SK-MEL-5 (cell line): Measurements from ENCODE around the gene DGKZ. TPM values are rescaled to one million over a fixed set of nuclear protein-coding genes. Genes with fewer than 3 reads are reported as not detected.
A peak's percentile ranks its signal among the peaks of the same experiment; 100 is the strongest.

Experiments
- DNase-seq: peaks from one replicate; pipeline ENCODE4 v3.0.0-alpha.2; 2016; ENCODE audit warnings: low read depth, low spot score
- in situ Hi-C: cut with HindIII; loops from 2 replicates; pipeline ENCODE4 v1.10.0; 2016; ENCODE audit warnings: low sequenced_read_pairs, high pct_unique_total_duplicates, low pct_unique_long_range_greater_than_20kb
- total RNA-seq: library from RNA; depleted of rRNA; stranded (reverse); fragments of >200 nt; shearing (Covaris generic); gene quantifications from 2 replicates; pipeline ENCODE4 v1.2.3, GENCODE V29; 2014

DGKZ gene
- total RNA-seq, 1 experiment from 2014 or later: 27.6 TPM

- DNase-seq: no peak
- in situ Hi-C loops: no loop called here
Observed at GRCh38 chr11:46337626-46338345, 9.5 kb upstream of the DGKZ start.

DNA sequence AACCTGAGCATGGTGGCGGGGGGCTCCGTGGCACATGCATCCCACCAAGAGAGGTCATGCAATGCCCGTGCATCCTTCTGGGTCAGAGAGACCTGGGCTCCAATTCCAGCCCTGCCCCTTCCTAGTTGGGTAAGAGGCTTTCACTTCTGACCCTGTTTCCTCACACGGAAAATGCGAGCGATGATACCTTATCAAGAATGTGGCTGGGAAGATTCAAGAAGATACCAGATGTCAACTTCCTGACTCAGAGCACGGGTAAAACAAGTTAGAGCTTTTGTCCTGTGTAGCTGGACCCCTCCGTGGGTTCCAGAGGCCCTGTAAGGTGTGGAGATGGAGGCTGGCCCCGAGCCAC, 8.7 kb upstream of the DGKZ start:
- DNase-seq: no peak
- in situ Hi-C loops: no loop called here

DNA sequence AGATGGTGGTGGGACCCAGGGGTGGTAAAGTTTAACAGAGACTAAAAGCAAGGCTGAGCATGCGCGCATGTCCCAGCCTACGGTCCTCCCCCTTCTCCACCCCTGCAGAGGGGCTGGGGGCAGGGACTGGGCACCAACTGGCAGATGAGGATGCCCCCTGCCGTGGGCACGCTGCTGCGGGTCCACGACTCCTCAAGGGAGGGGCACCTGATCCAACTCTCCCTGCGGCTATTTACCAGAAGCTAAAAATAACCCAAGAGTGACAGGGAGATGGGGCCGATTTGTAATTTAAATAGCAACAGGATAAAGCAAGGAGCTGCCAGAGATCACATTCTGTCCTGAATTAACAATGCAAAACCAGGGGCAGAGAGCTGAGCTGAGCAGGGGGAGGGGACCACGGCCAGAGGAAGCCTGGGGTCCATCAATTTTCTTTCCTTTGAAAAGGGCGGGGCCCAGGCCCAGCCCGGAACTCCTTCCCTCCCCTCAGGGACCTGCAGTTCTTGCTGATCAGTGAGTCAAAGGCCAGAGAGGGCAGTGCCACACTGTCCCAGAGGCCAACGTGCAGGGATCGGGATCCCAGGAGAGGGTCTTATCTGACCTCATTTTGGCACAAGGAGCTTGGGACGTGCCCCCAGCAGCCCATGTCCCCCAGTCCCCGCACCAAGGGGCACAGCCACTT, 8.1 kb upstream of the DGKZ start:
- DNase-seq: peak; percentile 56
- in situ Hi-C loops: no loop called here

DNA sequence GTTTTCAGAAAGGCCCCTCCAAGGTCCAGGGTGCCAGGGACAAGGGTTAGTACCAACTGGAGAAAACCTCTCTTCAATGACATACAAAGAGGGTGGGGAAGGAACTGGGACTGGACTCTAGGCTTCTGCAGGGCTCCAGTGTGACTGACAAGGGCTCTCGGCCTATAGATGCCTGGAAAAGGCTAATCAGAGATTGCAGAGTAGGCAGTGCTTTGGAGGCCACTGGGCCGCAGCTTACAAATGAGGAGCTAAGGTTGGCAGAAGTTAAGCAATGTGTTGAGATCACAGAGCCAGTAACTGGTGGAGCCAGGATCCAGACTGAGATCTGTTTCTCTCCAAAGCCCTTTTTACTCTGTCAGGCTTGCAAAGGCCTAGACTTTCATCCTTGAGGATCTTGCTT, 7.4 kb upstream of the DGKZ start:
- no peak for DNase-seq
- in situ Hi-C loops: no loop called here

DNA sequence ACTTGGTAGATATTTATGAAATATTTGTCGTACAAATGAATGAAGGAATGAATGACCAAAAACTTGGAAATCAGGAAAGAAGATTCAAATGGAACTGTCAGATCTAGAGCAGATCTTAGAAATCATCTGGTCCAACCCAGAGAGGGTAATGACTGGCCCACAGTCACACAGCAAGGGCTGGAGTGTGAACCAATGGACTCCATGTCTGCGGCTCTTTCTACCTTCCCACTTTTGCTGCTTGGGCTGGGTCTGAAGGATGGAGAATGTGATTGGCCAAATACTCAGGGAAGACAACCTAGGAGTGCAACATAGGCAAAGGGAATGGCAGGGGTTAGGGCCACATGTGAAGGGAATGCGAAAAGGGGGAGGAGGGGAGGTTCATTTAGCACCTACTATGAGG, 5.8 kb upstream of the DGKZ start:
- no peak for DNase-seq
- in situ Hi-C loops: no loop called here

- DNase-seq: no peak
- in situ Hi-C loops: no loop called here
Observed at GRCh38 chr11:46342239-46342638, 5.0 kb upstream of the DGKZ start.

- in situ Hi-C loops: no loop called here
- no peak for DNase-seq
Observed at GRCh38 chr11:46343520-46343919, 3.7 kb upstream of the DGKZ start.

GRCh38 chr11:46345131-46345597, 2.1 kb upstream of the DGKZ start:
- in situ Hi-C loops: no loop called here

DNA sequence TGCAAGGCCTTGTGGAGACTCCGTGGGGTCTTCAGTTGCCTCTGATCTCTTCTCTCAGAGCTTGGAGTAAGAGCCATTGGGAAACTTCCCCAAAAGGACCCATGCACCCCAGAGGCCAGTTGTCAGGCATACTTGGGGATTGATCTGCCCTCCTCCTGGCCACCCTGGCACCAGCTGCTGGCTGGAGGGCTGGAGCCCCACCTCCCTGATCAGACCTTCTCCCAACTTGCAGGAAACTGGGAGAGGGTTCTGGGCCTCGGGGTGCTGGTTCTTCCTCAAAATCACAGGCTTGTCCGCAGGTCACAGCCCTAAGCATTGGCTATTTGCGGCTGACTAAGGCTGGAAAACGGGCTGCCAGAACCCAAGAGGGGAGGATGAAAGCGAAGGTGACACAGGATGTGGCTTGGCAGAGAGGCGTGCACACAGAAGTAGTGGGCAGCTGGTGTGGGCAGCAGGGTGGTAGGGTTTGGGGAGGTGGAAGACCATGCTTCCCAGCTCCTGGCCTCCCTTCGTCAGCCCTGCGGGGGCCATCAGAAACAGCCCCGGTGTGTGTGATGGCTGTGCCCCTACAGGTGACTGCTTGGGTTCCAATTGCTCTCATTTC, 1.3 kb upstream of the DGKZ start:
- in situ Hi-C loops: no loop called here
- DNase-seq: no peak

More at GRCh38 chr11:46345131-46345597, 2.1 kb upstream of the DGKZ start:
- DNase-seq: no peak

- no peak for DNase-seq
- in situ Hi-C loops: no loop called here
Observed at GRCh38 chr11:46347637-46348311, 511 bp downstream of the DGKZ start.

GRCh38 chr11:46348566-46349401, 1.5 kb downstream of the DGKZ start:
- in situ Hi-C loops: no loop called here
- no peak for DNase-seq

GRCh38 chr11:46350695-46351094, 3.4 kb downstream of the DGKZ start:
- no peak for DNase-seq
- in situ Hi-C loops: no loop called here

- no peak for DNase-seq
- in situ Hi-C loops: no loop called here
Observed at GRCh38 chr11:46351148-46351547, 3.9 kb downstream of the DGKZ start.

DNA sequence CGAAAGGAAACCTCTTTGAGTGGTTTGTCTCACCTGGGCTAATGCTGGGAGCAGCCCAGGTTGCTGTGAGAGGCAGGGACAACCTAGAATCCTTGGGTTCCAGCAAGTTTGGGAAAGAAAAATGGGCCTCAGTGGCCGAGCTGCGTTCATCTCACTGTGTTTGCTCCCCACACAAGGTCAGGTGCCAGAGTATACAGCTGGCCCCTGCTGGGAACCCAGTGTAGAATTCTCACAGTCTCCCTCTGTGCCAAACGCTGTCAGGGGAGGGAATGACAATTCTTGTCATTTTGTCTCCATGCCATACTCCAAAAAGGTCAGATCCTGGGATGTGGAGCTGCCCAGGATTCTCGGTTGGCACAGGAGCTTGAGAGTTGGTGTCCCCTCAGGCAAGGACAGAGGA, 4.3 kb downstream of the DGKZ start:
- no peak for DNase-seq
- in situ Hi-C loops: no loop called here

- peak; percentile 56 for DNase-seq
- in situ Hi-C loops: no loop called here
Observed at GRCh38 chr11:46352063-46352841, 5.0 kb downstream of the DGKZ start.

- no peak for DNase-seq
- in situ Hi-C loops: no loop called here
Observed at GRCh38 chr11:46353698-46354097, 6.4 kb downstream of the DGKZ start.

GRCh38 chr11:46356924-46357482, 9.7 kb downstream of the DGKZ start:
- in situ Hi-C loops: no loop called here
- DNase-seq: no peak
